COR-L47 (cell line): ENCODE data around the gene CD320.
"Not testable (repeated sequence)": the region's sequence is repeated elsewhere in the genome, so short reads cannot be mapped to it uniquely, and the experiment has no call there.

Experiments
- DNase-seq: peaks from one replicate; lab custom pipeline; 2025; lab: John Stamatoyannopoulos, UW

CD320 gene

GRCh38 chr19:8307965-8308866 lies at the start of gene CD320:
CD320 (minus strand) TSS chr19:8308358; CDS start chr19:8308290, 68 bp downstream.
- DNase-seq = peak; percentile 97

GRCh38 chr19:8357007-8357521 lies 48.9 kb upstream of the CD320 start:
- DNase-seq = no peak

GRCh38 chr19:8355631-8356402 lies 47.7 kb upstream of the CD320 start:
- no peak for DNase-seq

- DNase-seq = not testable (repeated sequence)
Measured at GRCh38 chr19:8352845-8353244, 44.7 kb upstream of the CD320 start.

GRCh38 chr19:8352134-8352827 lies 44.1 kb upstream of the CD320 start:
- DNase-seq = no peak

- not testable (repeated sequence) for DNase-seq
Measured at GRCh38 chr19:8349629-8350372, 41.6 kb upstream of the CD320 start.

GRCh38 chr19:8343483-8343844 lies 35.3 kb upstream of the CD320 start:
- DNase-seq = no peak

GRCh38 chr19:8342684-8343482 lies 34.7 kb upstream of the CD320 start, which contains the start of gene KANK3:
KANK3 (minus strand) TSS chr19:8343262; CDS start chr19:8337828, 5,434 bp downstream.
- peak; percentile 75 for DNase-seq

- DNase-seq = no peak
Measured at GRCh38 chr19:8342316-8342683, 34.1 kb upstream of the CD320 start.

GRCh38 chr19:8341504-8341903 lies 33.3 kb upstream of the CD320 start:
- not testable (repeated sequence) for DNase-seq

- DNase-seq = no peak
Measured at GRCh38 chr19:8340341-8341096, 32.4 kb upstream of the CD320 start.

GRCh38 chr19:8338835-8339234 lies 30.7 kb upstream of the CD320 start:
- no peak for DNase-seq

GRCh38 chr19:8337728-8338127 lies 29.6 kb upstream of the CD320 start:
- DNase-seq = no peak

- no peak for DNase-seq
Measured at GRCh38 chr19:8336660-8337059, 28.5 kb upstream of the CD320 start.

GRCh38 chr19:8336072-8336569 lies 28.0 kb upstream of the CD320 start:
- DNase-seq = no peak

GRCh38 chr19:8335343-8336071 lies 27.3 kb upstream of the CD320 start:
- peak; percentile 63 for DNase-seq

GRCh38 chr19:8334458-8335342 lies 26.5 kb upstream of the CD320 start:
- peak; percentile 65 for DNase-seq
